Measurements from ENCODE around the gene AHI1. TPM values are rescaled to one million over a fixed set of nuclear protein-coding genes. Genes with fewer than 3 reads are reported as not detected.

Gene AHI1
- total RNA-seq, 1 donor from 2014 or later, result 9.9 TPM

- DNase-seq (ENCODE audit: low read depth, low spot score), result no peak
Observed at GRCh38 chr6:135299256-135299655, 198.3 kb downstream of the AHI1 start.

GRCh38 chr6:135298455-135298854, 199.1 kb downstream of the AHI1 start:
- no peak for DNase-seq (ENCODE audit: low read depth, low spot score)

GRCh38 chr6:135296715-135297114, 200.8 kb downstream of the AHI1 start:
- no peak for DNase-seq (ENCODE audit: low read depth, low spot score)

- no peak for DNase-seq (ENCODE audit: low read depth, low spot score)
Observed at GRCh38 chr6:135295085-135295484, 202.5 kb downstream of the AHI1 start.

GRCh38 chr6:135291288-135292076, 206.1 kb downstream of the AHI1 start:
- DNase-seq (ENCODE audit: low read depth, low spot score), result peak; percentile 51

GRCh38 chr6:135289816-135290215, 207.7 kb downstream of the AHI1 start:
- no peak for DNase-seq (ENCODE audit: low read depth, low spot score)

- DNase-seq (ENCODE audit: low read depth, low spot score), result no peak
Observed at GRCh38 chr6:135286962-135287538, 210.5 kb downstream of the AHI1 start.

- no peak for DNase-seq (ENCODE audit: low read depth, low spot score)
Observed at GRCh38 chr6:135285165-135285564, 212.4 kb downstream of the AHI1 start.

- no peak for DNase-seq (ENCODE audit: low read depth, low spot score)
Observed at GRCh38 chr6:135283926-135284325, 213.6 kb downstream of the AHI1 start.

- no peak for DNase-seq (ENCODE audit: low read depth, low spot score)
Observed at GRCh38 chr6:135282395-135282794, 215.1 kb downstream of the AHI1 start.

GRCh38 chr6:135281964-135282363, 215.6 kb downstream of the AHI1 start:
- DNase-seq (ENCODE audit: low read depth, low spot score), result no peak

- no peak for DNase-seq (ENCODE audit: low read depth, low spot score)
Observed at GRCh38 chr6:135281227-135281626, 216.3 kb downstream of the AHI1 start.

- DNase-seq (ENCODE audit: low read depth, low spot score), result peak; percentile 2
Observed at GRCh38 chr6:135280375-135281136, 217.0 kb downstream of the AHI1 start.

- DNase-seq (ENCODE audit: low read depth, low spot score), result no peak
Observed at GRCh38 chr6:135277422-135277821, 220.1 kb downstream of the AHI1 start.

GRCh38 chr6:135274561-135275293, 222.8 kb downstream of the AHI1 start:
- no peak for DNase-seq (ENCODE audit: low read depth, low spot score)

GRCh38 chr6:135271626-135272025, 225.9 kb downstream of the AHI1 start:
- DNase-seq (ENCODE audit: low read depth, low spot score), result no peak

- no peak for DNase-seq (ENCODE audit: low read depth, low spot score)
Observed at GRCh38 chr6:135270676-135271536, 226.6 kb downstream of the AHI1 start.

- DNase-seq (ENCODE audit: low read depth, low spot score), result no peak
Observed at GRCh38 chr6:135269481-135269891, 228.1 kb downstream of the AHI1 start.

GRCh38 chr6:135268740-135269139, 228.8 kb downstream of the AHI1 start:
- no peak for DNase-seq (ENCODE audit: low read depth, low spot score)

- DNase-seq (ENCODE audit: low read depth, low spot score), result no peak
Observed at GRCh38 chr6:135268263-135268662, 229.3 kb downstream of the AHI1 start.

GRCh38 chr6:135267085-135267484, 230.5 kb downstream of the AHI1 start:
- DNase-seq (ENCODE audit: low read depth, low spot score), result no peak
